Neural cell (in vitro differentiated cells): ENCODE data around the gene DDX41. TPM values are rescaled to one million over a fixed set of nuclear protein-coding genes. Genes with fewer than 3 reads are reported as not detected.

Experiments used
- H2AFZ ChIP-seq: fragments of 200-600, 300-800 bp; sonication (generic), shearing (Covaris generic); 2 replicates; pipeline ENCODE4 v1.6.0; 2014; ENCODE audit warnings: low read depth, mild to moderate bottlenecking, antibody characterized with exemption, low read length, moderate library complexity
- H3F3A ChIP-seq: fragments of 200-600 bp; shearing (Covaris generic); 2 replicates; pipeline ENCODE4 v1.6.1; 2016; ENCODE audit warnings: mild to moderate bottlenecking, moderate library complexity, mixed read lengths, antibody characterized with exemption, low read length; ENCODE audit not compliant: insufficient read depth, poor library complexity, severe bottlenecking
- H3K27ac ChIP-seq: fragments of 200-600, 300-800 bp; sonication (generic), shearing (Covaris generic); 2 replicates; pipeline ENCODE4 v1.5.1; 2014; ENCODE audit warnings: mild to moderate bottlenecking, low read length, moderate library complexity
- H3K27me3 ChIP-seq: fragments of 300-800, 200-600 bp; sonication (generic), shearing (Covaris generic); 2 replicates; pipeline ENCODE4 v1.6.0; 2014; ENCODE audit warnings: mild to moderate bottlenecking, low read depth, low read length, moderate library complexity; ENCODE audit not compliant: insufficient read depth
- H3K36me3 ChIP-seq: fragments of 300-800, 200-600 bp; sonication (generic), shearing (Covaris generic); 2 replicates; pipeline ENCODE4 v1.5.1; 2014; ENCODE audit warnings: mild to moderate bottlenecking, antibody characterized with exemption, low read length, moderate library complexity; ENCODE audit not compliant: insufficient read depth
- H3K4me2 ChIP-seq: fragments of 300-800, 200-600 bp; sonication (generic), shearing (Covaris generic); 2 replicates; pipeline ENCODE4 v1.6.0; 2014; ENCODE audit warnings: mild to moderate bottlenecking, low read length
- H3K4me3 ChIP-seq: fragments of 300-800, 200-600 bp; sonication (generic), shearing (Covaris generic); 2 replicates; pipeline ENCODE4 v1.5.1; 2014; ENCODE audit warnings: mild to moderate bottlenecking, low read length, moderate library complexity
- H3K79me2 ChIP-seq: fragments of 200-600 bp; shearing (Covaris generic); replicated peaks from 2 replicates; pipeline ENCODE4 v1.6.0; 2014; ENCODE audit warnings: mild to moderate bottlenecking, low read length, moderate library complexity; ENCODE audit not compliant: insufficient read depth
- H3K9ac ChIP-seq: fragments of 300-800, 200-600 bp; sonication (generic), shearing (Covaris generic); 2 replicates; pipeline ENCODE4 v1.6.1; 2016; ENCODE audit warnings: mild to moderate bottlenecking, low read length, mixed read lengths
- H3K9me2 ChIP-seq: fragments of 200-600 bp; shearing (Covaris generic); 2 replicates; pipeline ENCODE4 v1.6.1; 2016; ENCODE audit warnings: mild to moderate bottlenecking, low read length, mixed read lengths; ENCODE audit not compliant: insufficient read depth
- H3K9me3 ChIP-seq: fragments of 200-600, 300-800 bp; sonication (generic), shearing (Covaris generic); 2 replicates; pipeline ENCODE4 v1.6.1; 2016; ENCODE audit warnings: mild to moderate bottlenecking, mixed run types, low read length, moderate library complexity, mixed read lengths
- H4K20me1 ChIP-seq: fragments of 200-600 bp; shearing (Covaris generic); 2 replicates; pipeline ENCODE4 v1.6.1; 2016; ENCODE audit warnings: mild to moderate bottlenecking, mixed run types; ENCODE audit not compliant: insufficient read depth
- EP300 ChIP-seq: fragments of 450-650 bp; conservative IDR thresholded peaks from 2 replicates; pipeline ENCODE4 v1.6.1; 2014; ENCODE audit warnings: antibody characterized with exemption, mild to moderate bottlenecking, moderate library complexity; ENCODE audit not compliant: poor library complexity, severe bottlenecking
- EZH2 ChIP-seq: fragments of 200-600, 300-800 bp; shearing (Covaris generic), sonication (generic); IDR thresholded peaks from 2 replicates; pipeline ENCODE4 v1.6.1; 2014; ENCODE audit warnings: antibody characterized with exemption, low read length, borderline replicate concordance, mild to moderate bottlenecking; ENCODE audit not compliant: insufficient read depth, poor library complexity, severe bottlenecking
- MXI1 ChIP-seq: fragments of 450-650 bp; conservative IDR thresholded peaks from 2 replicates; pipeline ENCODE4 v1.6.1; 2014; ENCODE audit warnings: antibody characterized with exemption, mild to moderate bottlenecking; ENCODE audit not compliant: poor library complexity, severe bottlenecking
- POLR2AphosphoS5 ChIP-seq: IDR thresholded peaks from 2 replicates; pipeline ENCODE4 v1.6.1; 2012
- RAD21 ChIP-seq: fragments of 450-650 bp; conservative IDR thresholded peaks from 2 replicates; pipeline ENCODE4 v1.6.1; 2014; ENCODE audit warnings: antibody characterized with exemption, mild to moderate bottlenecking, moderate library complexity
- SMC3 ChIP-seq: fragments of 450-650 bp; conservative IDR thresholded peaks from 2 replicates; pipeline ENCODE4 v1.6.1; 2014; ENCODE audit warnings: antibody characterized with exemption, mild to moderate bottlenecking, moderate library complexity; ENCODE audit not compliant: poor library complexity
- TAF1 ChIP-seq: IDR thresholded peaks from 2 replicates; pipeline ENCODE4 v1.6.1; 2012; ENCODE audit warnings: low read depth
- polyA plus RNA-seq: library from polyadenylated mRNA; depleted of rRNA; stranded (reverse); fragments of >200 nt; gene quantifications from 2 replicates; pipeline ENCODE4 v1.2.3, GENCODE V29; 2014
- TF ChIP-seq, protein P1 (sequence below): fragments of 450-650 bp; IDR thresholded peaks from 2 replicates; pipeline ENCODE4 v1.5.1; 2014; ENCODE audit warnings: antibody characterized with exemption, mild to moderate bottlenecking, moderate library complexity; ENCODE audit not compliant: poor library complexity, severe bottlenecking
- TF ChIP-seq, protein P2 (sequence below): IDR thresholded peaks from 2 replicates; pipeline ENCODE4 v1.6.1; 2012; ENCODE audit warnings: borderline replicate concordance

The DDX41 gene
- polyA plus RNA-seq, 1 donor from 2014 or later, result 113 TPM

DNA sequence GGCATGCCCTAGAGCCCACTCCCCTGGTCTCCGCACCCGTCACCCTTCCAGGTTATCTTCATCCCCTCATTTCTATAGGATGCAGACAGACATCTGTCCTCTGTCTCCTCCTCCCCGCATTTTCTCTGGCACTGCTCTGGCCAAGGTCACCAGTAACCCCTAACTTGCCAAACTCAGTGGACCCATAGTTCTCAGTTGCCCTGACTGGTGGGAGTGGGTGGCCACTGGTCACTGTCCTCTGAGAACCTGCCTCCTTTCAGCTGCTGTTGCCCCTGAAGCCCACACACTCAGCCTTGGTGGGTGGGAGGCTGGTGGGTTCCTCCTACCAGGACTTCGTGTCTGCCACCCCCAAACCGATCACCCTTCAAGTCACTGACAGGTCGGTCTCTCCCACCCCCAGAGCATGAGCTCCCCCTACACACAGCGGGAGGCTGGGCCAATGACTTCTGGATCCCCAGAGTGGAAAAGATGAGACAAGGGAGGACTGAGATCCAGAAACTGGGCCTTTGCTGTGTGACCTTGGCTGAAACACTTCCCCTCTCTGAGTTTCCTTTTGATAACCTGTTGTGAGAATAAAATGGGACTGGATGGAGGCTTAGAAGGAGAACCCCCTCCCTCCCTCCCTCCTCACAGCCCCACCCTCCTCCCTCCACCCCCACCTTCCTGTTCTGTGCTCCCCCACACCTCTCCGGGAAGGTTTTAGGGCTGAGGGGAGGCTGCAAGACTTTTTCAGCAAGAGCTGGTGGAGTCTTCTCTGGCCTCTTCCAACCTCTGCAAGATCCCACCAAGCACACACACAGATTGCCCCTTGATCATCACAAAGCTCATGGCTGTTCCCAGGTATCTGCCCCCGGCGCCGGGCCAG, 41.0 kb downstream of the DDX41 start:
- H3K36me3 ChIP-seq, result no peaks in the 10 kb centered on the region
- H2AFZ ChIP-seq, result no peak overlapping the region
- no peaks in the 10 kb centered on the region for H3F3A ChIP-seq
- H3K27me3 ChIP-seq, result no peaks in the 10 kb centered on the region
- H4K20me1 ChIP-seq, result peaks cover 11% of the 10 kb centered on the region
- TF ChIP-seq POLR2AphosphoS5 (no peak), RAD21 (no peak), EZH2 (no peak), MXI1 (no peak), TAF1 (no peak), EP300 (no peak), SMC3 (no peak)
- no peaks in the 10 kb centered on the region for H3K9me3 ChIP-seq
- no peaks in the 10 kb centered on the region for H3K9me2 ChIP-seq
- no peak overlapping the region for H3K9ac ChIP-seq
- peaks cover 21% of the 10 kb centered on the region for H3K79me2 ChIP-seq
- H3K4me2 ChIP-seq, result no peak overlapping the region
- H3K4me3 ChIP-seq, result no peak overlapping the region
- no peak overlapping the region for H3K27ac ChIP-seq

DNA sequence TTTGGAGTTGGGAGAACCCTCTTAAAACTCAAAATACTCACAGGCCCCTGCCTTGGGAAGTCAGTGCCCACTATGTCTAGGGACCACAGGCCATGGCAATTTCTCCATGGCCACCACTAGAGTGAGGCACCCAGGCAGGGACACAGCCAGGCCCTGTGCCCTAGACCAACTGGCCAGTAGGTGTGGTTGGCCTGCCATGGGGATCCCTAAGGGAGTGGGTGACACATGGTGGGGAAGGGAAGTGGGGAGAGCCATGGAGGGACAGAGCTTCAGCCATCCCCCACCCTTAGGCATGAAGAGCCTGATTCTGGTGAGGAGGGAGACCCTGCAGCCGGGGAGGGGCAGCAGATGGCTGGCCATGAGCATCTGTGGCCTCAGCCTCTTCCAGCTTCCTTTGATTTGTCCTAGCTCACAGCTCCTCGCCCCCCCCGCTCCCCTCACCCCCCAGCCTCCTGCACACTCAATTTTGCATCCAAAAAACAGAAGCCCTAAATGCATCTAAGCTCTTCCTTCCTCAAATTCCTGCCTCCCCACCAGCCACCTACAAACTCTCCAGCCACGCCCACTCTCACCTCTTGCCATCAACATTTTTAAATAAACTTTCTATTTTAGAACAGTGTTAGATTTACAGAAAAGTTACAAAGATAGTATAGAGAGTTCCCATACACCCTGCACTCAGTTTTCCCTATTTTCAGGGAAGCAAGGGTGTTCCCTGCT, 41.8 kb downstream of the DDX41 start:
- Histone ChIP-seq H3K36me3 (no peaks in the 10 kb centered on the region), H4K20me1 (peaks cover 13% of the 10 kb centered on the region), H3K9me3 (no peaks in the 10 kb centered on the region), H3K27ac (no peak overlapping the region), H2AFZ (no peak overlapping the region), H3F3A (peaks cover 4% of the 10 kb centered on the region), H3K9ac (no peak overlapping the region), H3K9me2 (no peaks in the 10 kb centered on the region), H3K27me3 (no peaks in the 10 kb centered on the region), H3K79me2 (peaks cover 29% of the 10 kb centered on the region), H3K4me3 (no peak overlapping the region), H3K4me2 (no peak overlapping the region)
- TF ChIP-seq TAF1 (no peak), RAD21 (no peak), EP300 (no peak)
- TF ChIP-seq, protein P1, sequence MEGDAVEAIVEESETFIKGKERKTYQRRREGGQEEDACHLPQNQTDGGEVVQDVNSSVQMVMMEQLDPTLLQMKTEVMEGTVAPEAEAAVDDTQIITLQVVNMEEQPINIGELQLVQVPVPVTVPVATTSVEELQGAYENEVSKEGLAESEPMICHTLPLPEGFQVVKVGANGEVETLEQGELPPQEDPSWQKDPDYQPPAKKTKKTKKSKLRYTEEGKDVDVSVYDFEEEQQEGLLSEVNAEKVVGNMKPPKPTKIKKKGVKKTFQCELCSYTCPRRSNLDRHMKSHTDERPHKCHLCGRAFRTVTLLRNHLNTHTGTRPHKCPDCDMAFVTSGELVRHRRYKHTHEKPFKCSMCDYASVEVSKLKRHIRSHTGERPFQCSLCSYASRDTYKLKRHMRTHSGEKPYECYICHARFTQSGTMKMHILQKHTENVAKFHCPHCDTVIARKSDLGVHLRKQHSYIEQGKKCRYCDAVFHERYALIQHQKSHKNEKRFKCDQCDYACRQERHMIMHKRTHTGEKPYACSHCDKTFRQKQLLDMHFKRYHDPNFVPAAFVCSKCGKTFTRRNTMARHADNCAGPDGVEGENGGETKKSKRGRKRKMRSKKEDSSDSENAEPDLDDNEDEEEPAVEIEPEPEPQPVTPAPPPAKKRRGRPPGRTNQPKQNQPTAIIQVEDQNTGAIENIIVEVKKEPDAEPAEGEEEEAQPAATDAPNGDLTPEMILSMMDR, result no peak

DNA sequence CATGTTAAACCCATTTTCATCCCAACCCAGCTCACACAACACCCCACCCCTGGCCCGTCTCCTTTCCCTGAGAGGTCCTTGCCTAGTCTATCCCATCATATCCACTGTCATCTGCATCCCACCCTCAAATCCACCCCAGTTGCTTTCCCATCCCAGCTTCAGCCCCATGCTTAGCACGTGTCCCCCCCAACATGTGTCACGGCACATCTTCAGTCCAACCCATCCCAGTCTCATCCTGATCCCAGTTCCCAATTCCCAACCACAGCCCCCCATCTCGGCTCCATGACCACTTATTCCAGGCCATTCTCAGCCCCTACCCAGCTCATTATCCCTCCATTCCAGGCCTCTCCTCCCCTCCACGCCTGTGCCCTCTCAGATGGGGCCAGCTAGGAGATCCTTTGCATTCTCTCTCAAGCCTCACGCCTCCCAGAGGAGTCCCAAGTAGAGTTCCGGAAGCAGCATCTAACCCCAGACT, 42.7 kb downstream of the DDX41 start:
- peaks cover 4% of the 10 kb centered on the region for H3F3A ChIP-seq
- H4K20me1 ChIP-seq, result peaks cover 21% of the 10 kb centered on the region
- H3K4me2 ChIP-seq, result no peak overlapping the region
- TF ChIP-seq SMC3, result no peak
- no peak for TF ChIP-seq POLR2AphosphoS5
- TF ChIP-seq MXI1, result no peak
- no peak for TF ChIP-seq RAD21
- TF ChIP-seq, protein P1, result no peak
- no peak for TF ChIP-seq EP300
- TF ChIP-seq TAF1, result no peak
- no peak for TF ChIP-seq EZH2
- TF ChIP-seq, protein P2, sequence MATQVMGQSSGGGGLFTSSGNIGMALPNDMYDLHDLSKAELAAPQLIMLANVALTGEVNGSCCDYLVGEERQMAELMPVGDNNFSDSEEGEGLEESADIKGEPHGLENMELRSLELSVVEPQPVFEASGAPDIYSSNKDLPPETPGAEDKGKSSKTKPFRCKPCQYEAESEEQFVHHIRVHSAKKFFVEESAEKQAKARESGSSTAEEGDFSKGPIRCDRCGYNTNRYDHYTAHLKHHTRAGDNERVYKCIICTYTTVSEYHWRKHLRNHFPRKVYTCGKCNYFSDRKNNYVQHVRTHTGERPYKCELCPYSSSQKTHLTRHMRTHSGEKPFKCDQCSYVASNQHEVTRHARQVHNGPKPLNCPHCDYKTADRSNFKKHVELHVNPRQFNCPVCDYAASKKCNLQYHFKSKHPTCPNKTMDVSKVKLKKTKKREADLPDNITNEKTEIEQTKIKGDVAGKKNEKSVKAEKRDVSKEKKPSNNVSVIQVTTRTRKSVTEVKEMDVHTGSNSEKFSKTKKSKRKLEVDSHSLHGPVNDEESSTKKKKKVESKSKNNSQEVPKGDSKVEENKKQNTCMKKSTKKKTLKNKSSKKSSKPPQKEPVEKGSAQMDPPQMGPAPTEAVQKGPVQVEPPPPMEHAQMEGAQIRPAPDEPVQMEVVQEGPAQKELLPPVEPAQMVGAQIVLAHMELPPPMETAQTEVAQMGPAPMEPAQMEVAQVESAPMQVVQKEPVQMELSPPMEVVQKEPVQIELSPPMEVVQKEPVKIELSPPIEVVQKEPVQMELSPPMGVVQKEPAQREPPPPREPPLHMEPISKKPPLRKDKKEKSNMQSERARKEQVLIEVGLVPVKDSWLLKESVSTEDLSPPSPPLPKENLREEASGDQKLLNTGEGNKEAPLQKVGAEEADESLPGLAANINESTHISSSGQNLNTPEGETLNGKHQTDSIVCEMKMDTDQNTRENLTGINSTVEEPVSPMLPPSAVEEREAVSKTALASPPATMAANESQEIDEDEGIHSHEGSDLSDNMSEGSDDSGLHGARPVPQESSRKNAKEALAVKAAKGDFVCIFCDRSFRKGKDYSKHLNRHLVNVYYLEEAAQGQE, result no peak
- peak overlapping the region; percentile 56 for H3K4me3 ChIP-seq
- peak overlapping the region; percentile 98 for H3K9ac ChIP-seq
- no peaks in the 10 kb centered on the region for H3K9me3 ChIP-seq
- H3K79me2 ChIP-seq, result peaks cover 39% of the 10 kb centered on the region
- peak overlapping the region; percentile 47 for H3K27ac ChIP-seq
- no peak overlapping the region for H2AFZ ChIP-seq
- no peaks in the 10 kb centered on the region for H3K27me3 ChIP-seq
- no peaks in the 10 kb centered on the region for H3K9me2 ChIP-seq
- no peaks in the 10 kb centered on the region for H3K36me3 ChIP-seq
